Gastrocnemius medialis (tissue), 4 donors: Measurements from ENCODE around the gene HOXA5. TPM values are rescaled to one million over a fixed set of nuclear protein-coding genes. Genes with fewer than 3 reads are reported as not detected.

Experiments used
- ATAC-seq, 2 donors: fragments of 150-250 bp; one replicate each; pipeline ENCODE4 v1.9.1; 2016
- DNase-seq, 2 donors: peaks; one replicate each; pipeline ENCODE4 v3.0.0-alpha.2; 2019
- H3K27ac ChIP-seq, 4 donors: fragments of 200-600 bp; sonication (generic); 1 replicate in 1 of 4; 2 replicates in 3 of 4; pipeline ENCODE4 v1.5.1; 2016 to 2018; ENCODE audit warnings: mild to moderate bottlenecking in 2 of 4, moderate library complexity in 1 of 4
- H3K27me3 ChIP-seq, 3 donors: fragments of 200-600 bp; sonication (generic) in 2 of 3; 1 replicate in 1 of 3; 2 replicates in 2 of 3; pipeline versions ENCODE4 v1.5.1 to v1.6.0; 2016 to 2019; ENCODE audit warnings: mild to moderate bottlenecking in 1 of 3, moderate library complexity in 1 of 3
- H3K36me3 ChIP-seq, 2 donors: fragments of 200-600 bp; sonication (generic) in 1 of 2; one replicate each; pipeline ENCODE4 v1.5.1; 2017 to 2018
- H3K4me1 ChIP-seq, 2 donors: fragments of 200-600 bp; sonication (generic) in 1 of 2; one replicate each; pipeline ENCODE4 v1.5.1; 2016 to 2017; ENCODE audit warnings: mild to moderate bottlenecking in 2 of 2
- H3K4me3 ChIP-seq, 4 donors: fragments of 200-600 bp; sonication (generic) in 3 of 4; 1 replicate in 1 of 4; 2 replicates in 3 of 4; pipeline ENCODE4 v1.5.1; 2016 to 2019; ENCODE audit warnings: mild to moderate bottlenecking in 2 of 4
- H3K9me3 ChIP-seq, 3 donors: fragments of 200-600 bp; sonication (generic) in 2 of 3; 1 replicate in 1 of 3; 2 replicates in 2 of 3; pipeline ENCODE4 v1.5.1; 2016 to 2019
- CTCF ChIP-seq, 5 experiments: fragments of 450-650 bp in 3 of 5; fragments of 200-600 bp in 2 of 5; sonication (generic) in 2 of 5; IDR thresholded peaks in 4 of 5; conservative IDR thresholded peaks in 1 of 5; 1 replicate in 4 of 5; 2 replicates in 1 of 5; pipeline ENCODE4 v1.5.1; 2016 to 2019; ENCODE audit warnings: antibody characterized with exemption in 5 of 5, mild to moderate bottlenecking in 3 of 5, moderate library complexity in 3 of 5
- POLR2A ChIP-seq, 2 donors: fragments of 450-650 bp; IDR thresholded peaks; one replicate each; pipeline ENCODE4 v1.6.1; 2017; ENCODE audit warnings: antibody characterized with exemption in 2 of 2, mild to moderate bottlenecking in 2 of 2, moderate library complexity in 2 of 2
- in situ Hi-C, 4 donors: fragments of 200-750 bp; cut with MboI; loops; one replicate each; pipeline versions ENCODE4 v1.15.0 to v1.8.0; 2017; ENCODE audit warnings: low sequenced_read_pairs in 4 of 4
- intact Hi-C: fragments of 100-400 bp; cut with DNase I; formaldehyde crosslinking; loops from one replicate; pipeline ENCODE4 v1.15.1; 2023; ENCODE audit warnings: low total_unique reads
- total RNA-seq, 4 donors: library from RNA; depleted of rRNA; stranded (reverse); fragments of >200 nt; gene quantifications; one replicate each; pipeline versions ENCODE4 v1.1.0 to v1.2.3, GENCODE V29; 2016

The HOXA5 gene
- total RNA-seq, 4 donors from 2014 or later, result 2.7 to 7.1 (median 7.0) TPM

- Histone ChIP-seq H3K27me3 (no peaks in the 10 kb centered on the region), H3K9me3 (no peaks in the 10 kb centered on the region), H3K27ac (peak overlapping the region; percentile 73 to 82 (median 80)), H3K4me3 (peak overlapping the region; percentile 78 to 97 (median 88)), H3K36me3 (no peaks in the 10 kb centered on the region), H3K4me1 (peaks cover 11 to 24% of the 10 kb centered on the region in 2 donors)
- no peak for TF ChIP-seq POLR2A (IDR thresholded peaks at IDR 0.05)
- no peak for TF ChIP-seq CTCF (IDR thresholded peaks at IDR 0.05 in 4 of 5, conservative IDR thresholded peaks at IDR 0.05 in 1 of 5)
- DNase-seq, result no peak
- peak; percentile 22 to 25 for ATAC-seq
- intact Hi-C loops, result loop anchor here (1.0 to 2.0 kb wide), 2 partner anchors 34 to 233 kb away; partner anchors contain the start of genes HOXA4 and SKAP2
- in situ Hi-C loops, result no loop called here
Observed at GRCh38 chr7:27096768-27097514, 46.5 kb downstream of the HOXA5 start.

GRCh38 chr7:27095897-27096767 is 47.3 kb downstream of the HOXA5 start, which contains the start of gene HOXA1:
Gene HOXA1 (minus strand): TSS chr7:27096000. CDS start chr7:27095912, 88 bp downstream.
- in situ Hi-C loops, result no loop called here
- Histone ChIP-seq H3K36me3 (no peaks in the 10 kb centered on the region), H3K27me3 (no peaks in the 10 kb centered on the region), H3K4me1 (peaks cover 11 to 24% of the 10 kb centered on the region in 2 donors), H3K4me3 (peak within 1 kb of the TSS; percentile 78 to 97 (median 88)), H3K27ac (peak within 1 kb of the TSS; percentile 73 to 82 (median 80)), H3K9me3 (no peaks in the 10 kb centered on the region)
- intact Hi-C loops, result loop anchor here (1.0 to 2.0 kb wide), 2 partner anchors 35 to 232 kb away; partner anchors contain the start of genes HOXA4 and SKAP2
- TF ChIP-seq CTCF (IDR thresholded peaks at IDR 0.05 in 4 of 5, conservative IDR thresholded peaks at IDR 0.05 in 1 of 5) (peak in 1 of 5 experiments; percentile 13), POLR2A (IDR thresholded peaks at IDR 0.05) (peak; percentile 41 to 59)
- ATAC-seq (peak; percentile 82 to 83), DNase-seq (peak; percentile 52 to 55)

- in situ Hi-C loops, result no loop called here
- H3K27me3 ChIP-seq, result no peaks in the 10 kb centered on the region
- TF ChIP-seq CTCF (IDR thresholded peaks at IDR 0.05 in 4 of 5, conservative IDR thresholded peaks at IDR 0.05 in 1 of 5), result no peak
- no peak for TF ChIP-seq POLR2A (IDR thresholded peaks at IDR 0.05)
- peak overlapping the region in 1 of 4 donors; percentile 81 for H3K27ac ChIP-seq
- H3K36me3 ChIP-seq, result no peaks in the 10 kb centered on the region
- no peak for DNase-seq
- H3K9me3 ChIP-seq, result no peaks in the 10 kb centered on the region
- peaks cover 11 to 24% of the 10 kb centered on the region in 2 donors for H3K4me1 ChIP-seq
- H3K4me3 ChIP-seq, result peak overlapping the region; percentile 78 to 97 (median 88)
- no peak for ATAC-seq
- intact Hi-C loops, result no loop called here
Observed at GRCh38 chr7:27095050-27095896, 48.2 kb downstream of the HOXA5 start.
